ENCODE data around the gene GRAP2. TPM values are rescaled to one million over a fixed set of nuclear protein-coding genes. Genes with fewer than 3 reads are reported as not detected.

Gene GRAP2
- total RNA-seq, 3 donors from 2014 or later: 0.66 to 8.0 (median 3.5) TPM

DNA sequence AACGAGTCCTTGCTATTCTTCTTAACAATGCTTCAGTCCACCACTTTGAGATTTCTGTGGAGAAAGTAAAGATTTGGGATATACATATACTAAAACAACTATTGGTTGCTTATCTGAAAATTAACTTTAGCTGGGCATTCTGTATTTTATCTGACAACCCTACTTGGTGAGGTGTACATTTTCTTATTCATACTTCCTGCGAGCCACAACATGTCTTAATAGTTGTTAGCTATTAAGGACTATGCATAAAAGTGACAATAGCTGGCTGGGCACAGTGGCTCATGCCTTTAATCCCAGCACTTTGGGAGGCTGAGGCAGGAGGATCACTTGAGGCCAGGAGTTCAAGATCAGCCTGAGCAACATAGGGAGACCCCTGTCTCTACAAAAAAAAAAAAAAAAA, 31.3 kb downstream of the GRAP2 start:
- Histone ChIP-seq H3K9me3 (no peaks in the 10 kb centered on the region), H3K36me3 (no peaks in the 10 kb centered on the region), H3K4me1 (no peaks in the 10 kb centered on the region), H3K27ac (no peak overlapping the region), H3K4me3 (no peak overlapping the region), H3K27me3 (no peaks in the 10 kb centered on the region)
- TF ChIP-seq POLR2AphosphoS5 (IDR thresholded peaks at IDR 0.05) (no peak), POLR2A (IDR thresholded peaks at IDR 0.05) (no peak)
- TF ChIP-seq, protein P1, sequence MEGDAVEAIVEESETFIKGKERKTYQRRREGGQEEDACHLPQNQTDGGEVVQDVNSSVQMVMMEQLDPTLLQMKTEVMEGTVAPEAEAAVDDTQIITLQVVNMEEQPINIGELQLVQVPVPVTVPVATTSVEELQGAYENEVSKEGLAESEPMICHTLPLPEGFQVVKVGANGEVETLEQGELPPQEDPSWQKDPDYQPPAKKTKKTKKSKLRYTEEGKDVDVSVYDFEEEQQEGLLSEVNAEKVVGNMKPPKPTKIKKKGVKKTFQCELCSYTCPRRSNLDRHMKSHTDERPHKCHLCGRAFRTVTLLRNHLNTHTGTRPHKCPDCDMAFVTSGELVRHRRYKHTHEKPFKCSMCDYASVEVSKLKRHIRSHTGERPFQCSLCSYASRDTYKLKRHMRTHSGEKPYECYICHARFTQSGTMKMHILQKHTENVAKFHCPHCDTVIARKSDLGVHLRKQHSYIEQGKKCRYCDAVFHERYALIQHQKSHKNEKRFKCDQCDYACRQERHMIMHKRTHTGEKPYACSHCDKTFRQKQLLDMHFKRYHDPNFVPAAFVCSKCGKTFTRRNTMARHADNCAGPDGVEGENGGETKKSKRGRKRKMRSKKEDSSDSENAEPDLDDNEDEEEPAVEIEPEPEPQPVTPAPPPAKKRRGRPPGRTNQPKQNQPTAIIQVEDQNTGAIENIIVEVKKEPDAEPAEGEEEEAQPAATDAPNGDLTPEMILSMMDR (IDR thresholded peaks at IDR 0.05): no peak
- DNase-seq (ENCODE audit: low spot score in 2 of 2): no peak
- intact Hi-C loops (cut with DNase I; ENCODE audit: low total_unique reads): no loop called here

DNA sequence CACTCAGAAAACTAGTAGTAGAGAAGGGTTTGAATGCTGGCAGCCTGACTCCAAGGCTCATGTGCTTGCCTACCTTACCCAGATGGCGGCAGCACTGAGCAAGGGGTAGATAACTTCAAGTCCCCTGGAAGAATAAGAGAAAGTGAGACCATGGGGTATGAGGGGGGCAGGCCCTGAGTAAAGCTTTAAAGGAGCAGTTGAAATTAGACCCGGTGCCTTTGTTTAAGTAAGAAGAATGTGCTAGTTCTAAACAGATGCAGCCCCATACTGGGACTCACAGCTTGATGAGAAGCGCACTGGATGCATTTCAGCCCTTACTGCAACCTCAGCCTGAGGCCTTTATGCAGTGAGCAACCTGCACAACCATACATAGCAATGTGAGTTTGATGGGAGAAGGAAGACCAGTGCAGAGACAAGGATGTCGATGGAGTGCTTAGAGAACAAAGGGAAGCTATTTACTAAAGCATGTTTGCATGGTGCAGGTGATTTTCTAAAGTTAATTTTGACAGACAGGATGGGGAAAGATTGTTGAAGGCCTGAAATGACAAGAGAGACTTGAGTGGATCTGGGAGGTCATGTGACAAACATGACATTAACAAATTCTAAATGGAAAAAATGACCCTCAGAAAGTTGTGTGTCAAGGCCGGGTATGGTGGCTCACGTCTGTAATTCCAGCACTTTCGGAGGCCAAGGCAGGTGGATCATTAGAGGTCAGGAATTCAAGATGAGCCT, 32.2 kb downstream of the GRAP2 start:
- no peaks in the 10 kb centered on the region for H3K36me3 ChIP-seq
- intact Hi-C loops (cut with DNase I; ENCODE audit: low total_unique reads): no loop called here
- H3K4me1 ChIP-seq: no peaks in the 10 kb centered on the region
- no peak overlapping the region for H3K27ac ChIP-seq
- no peaks in the 10 kb centered on the region for H3K9me3 ChIP-seq
- DNase-seq (ENCODE audit: low spot score in 2 of 2): no peak
- TF ChIP-seq, protein P1 (IDR thresholded peaks at IDR 0.05): peak in 2 of 3 donors; percentile 31 to 32
- no peak for TF ChIP-seq POLR2AphosphoS5 (IDR thresholded peaks at IDR 0.05)
- H3K4me3 ChIP-seq: no peak overlapping the region
- H3K27me3 ChIP-seq: no peaks in the 10 kb centered on the region

DNA sequence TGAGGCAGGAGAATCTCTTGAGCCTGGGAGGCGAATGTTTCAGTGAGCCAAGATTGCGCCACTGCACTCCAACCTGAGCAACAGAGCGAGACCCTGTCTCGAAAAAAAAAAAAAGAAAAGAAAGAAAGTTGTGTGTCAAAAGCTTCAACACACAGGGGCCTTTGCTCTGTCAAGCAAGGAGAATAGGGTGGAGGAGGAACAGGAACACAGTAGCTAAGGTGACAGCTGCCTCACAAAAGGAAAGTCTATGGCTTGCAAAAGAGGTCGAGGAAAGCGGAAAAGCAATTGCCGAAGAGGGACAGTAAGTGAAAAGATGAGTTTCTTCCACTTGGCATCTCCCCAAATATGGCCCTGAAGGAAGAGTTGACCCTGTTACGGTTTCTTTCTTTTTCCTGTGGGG, 32.9 kb downstream of the GRAP2 start:
- Histone ChIP-seq H3K4me3 (no peak overlapping the region), H3K9me3 (no peaks in the 10 kb centered on the region)
- no peak for DNase-seq (ENCODE audit: low spot score in 2 of 2)

DNA sequence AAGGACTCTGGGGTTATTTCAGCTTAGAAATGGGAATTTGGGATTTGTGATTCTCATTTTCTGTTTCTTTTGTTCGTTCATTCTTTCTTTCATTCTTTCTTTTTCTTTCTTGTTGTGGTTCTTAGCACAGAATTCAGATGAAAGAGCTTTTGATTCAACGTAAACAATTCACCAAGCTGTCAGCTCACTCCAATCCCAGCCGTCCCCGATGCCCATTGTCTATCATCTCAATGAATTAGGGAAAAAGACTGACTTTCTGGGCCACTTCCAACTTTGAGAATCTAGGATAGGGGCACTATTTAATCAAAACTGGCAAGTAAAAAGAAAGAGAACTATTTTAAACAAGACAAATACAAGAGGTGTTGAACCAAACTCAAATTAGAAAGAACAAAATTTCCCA, 34.2 kb downstream of the GRAP2 start:
- H3K36me3 ChIP-seq: no peaks in the 10 kb centered on the region
- no peak overlapping the region for H3K4me3 ChIP-seq
- no peaks in the 10 kb centered on the region for H3K27me3 ChIP-seq
- no peak for DNase-seq (ENCODE audit: low spot score in 2 of 2)
- intact Hi-C loops (cut with DNase I; ENCODE audit: low total_unique reads): no loop called here
- no peak overlapping the region for H3K27ac ChIP-seq
- no peaks in the 10 kb centered on the region for H3K9me3 ChIP-seq
- TF ChIP-seq POLR2AphosphoS5 (IDR thresholded peaks at IDR 0.05) (no peak), POLR2A (IDR thresholded peaks at IDR 0.05) (no peak)
- TF ChIP-seq, protein P1 (IDR thresholded peaks at IDR 0.05): no peak
- no peaks in the 10 kb centered on the region for H3K4me1 ChIP-seq

More for the DNA sequence above, 32.9 kb downstream of the GRAP2 start:
- no peaks in the 10 kb centered on the region for H3K27me3 ChIP-seq
- no peak overlapping the region for H3K27ac ChIP-seq
- H3K4me1 ChIP-seq: no peaks in the 10 kb centered on the region
- intact Hi-C loops (cut with DNase I; ENCODE audit: low total_unique reads): no loop called here
- TF ChIP-seq, protein P1 (IDR thresholded peaks at IDR 0.05): no peak
- no peak for TF ChIP-seq POLR2A (IDR thresholded peaks at IDR 0.05)
- no peak for TF ChIP-seq POLR2AphosphoS5 (IDR thresholded peaks at IDR 0.05)
- H3K36me3 ChIP-seq: no peaks in the 10 kb centered on the region

DNA sequence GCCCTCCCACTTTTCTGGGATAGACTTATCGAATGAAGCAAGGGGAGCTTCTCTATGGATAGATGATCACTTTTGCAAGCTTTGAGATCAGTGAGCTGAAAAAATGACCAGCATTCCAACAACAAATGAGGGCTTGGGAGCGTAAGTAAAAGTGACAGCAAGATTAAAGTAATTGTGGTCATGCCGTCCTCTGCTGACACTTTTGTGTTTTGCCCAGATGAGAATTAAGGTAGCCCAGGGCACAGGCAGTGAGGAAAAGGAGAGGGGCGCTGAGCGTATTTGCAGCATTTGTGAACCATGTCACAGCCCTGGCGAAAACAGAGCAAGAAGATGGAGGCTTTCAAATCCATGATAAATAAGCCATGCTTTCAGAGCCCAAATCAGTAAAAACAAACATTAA, 34.7 kb downstream of the GRAP2 start:
- Histone ChIP-seq H3K27ac (no peak overlapping the region), H3K27me3 (no peaks in the 10 kb centered on the region)

More for the DNA sequence above, 34.7 kb downstream of the GRAP2 start:
- no peak for DNase-seq (ENCODE audit: low spot score in 2 of 2)
- TF ChIP-seq, protein P1 (IDR thresholded peaks at IDR 0.05): no peak
- TF ChIP-seq POLR2AphosphoS5 (IDR thresholded peaks at IDR 0.05): no peak
- TF ChIP-seq POLR2A (IDR thresholded peaks at IDR 0.05): no peak
- Histone ChIP-seq H3K9me3 (no peaks in the 10 kb centered on the region), H3K4me3 (no peak overlapping the region), H3K4me1 (no peaks in the 10 kb centered on the region), H3K36me3 (no peaks in the 10 kb centered on the region)
- intact Hi-C loops (cut with DNase I; ENCODE audit: low total_unique reads): no loop called here

All from breast epithelium (tissue), 4 donors.